GM10266 (cell line): ENCODE measurements around the gene BHLHE40.

ENCODE experiments used
- DNase-seq: peaks from one replicate; pipeline ENCODE4 v3.0.0; 2012; ENCODE audit errors: extremely low spot score
- CTCF ChIP-seq: IDR thresholded peaks from 2 replicates; pipeline ENCODE4 v1.5.1; 2012; ENCODE audit warnings: mild to moderate bottlenecking, low read depth; ENCODE audit not compliant: control insufficient read depth, insufficient read depth; ENCODE audit errors: missing control alignments

The BHLHE40 gene

GRCh38 chr3:4979428-4980228, at the start of gene BHLHE40:
BHLHE40 (plus strand) TSS chr3:4979437; CDS start chr3:4979719, 282 bp downstream.
- DNase-seq, result no peak
- no peak for TF ChIP-seq CTCF

- TF ChIP-seq CTCF, result no peak
Observed at GRCh38 chr3:4930501-4930900, 48.7 kb upstream of the BHLHE40 start.

DNA sequence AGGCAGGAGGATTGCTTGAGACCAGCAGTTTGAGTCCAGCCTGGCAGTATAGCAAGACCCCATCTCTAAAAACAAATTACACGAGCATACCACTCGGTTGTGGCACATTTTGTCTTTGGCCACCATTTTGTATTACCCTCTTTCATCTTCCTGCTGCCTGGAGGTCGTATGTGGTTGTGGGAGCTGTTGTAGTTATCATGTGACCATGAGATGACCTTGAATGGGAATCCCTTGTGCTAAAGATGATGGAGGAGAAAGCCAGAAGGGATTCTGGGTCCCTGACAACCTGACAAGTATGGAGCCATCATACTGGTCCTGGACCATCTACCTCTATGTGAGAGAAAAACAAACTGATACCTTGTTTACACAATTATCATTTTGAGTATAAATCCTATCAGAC, 45.2 kb upstream of the BHLHE40 start:
- no peak for TF ChIP-seq CTCF
- DNase-seq, result no peak

More at GRCh38 chr3:4930501-4930900, 48.7 kb upstream of the BHLHE40 start:
- DNase-seq, result no peak

- DNase-seq, result no peak
- TF ChIP-seq CTCF, result no peak
Observed at GRCh38 chr3:4935347-4935746, 43.9 kb upstream of the BHLHE40 start.

- peak; percentile 26 for DNase-seq
- no peak for TF ChIP-seq CTCF
Observed at GRCh38 chr3:4936982-4937614, 42.1 kb upstream of the BHLHE40 start.

DNA sequence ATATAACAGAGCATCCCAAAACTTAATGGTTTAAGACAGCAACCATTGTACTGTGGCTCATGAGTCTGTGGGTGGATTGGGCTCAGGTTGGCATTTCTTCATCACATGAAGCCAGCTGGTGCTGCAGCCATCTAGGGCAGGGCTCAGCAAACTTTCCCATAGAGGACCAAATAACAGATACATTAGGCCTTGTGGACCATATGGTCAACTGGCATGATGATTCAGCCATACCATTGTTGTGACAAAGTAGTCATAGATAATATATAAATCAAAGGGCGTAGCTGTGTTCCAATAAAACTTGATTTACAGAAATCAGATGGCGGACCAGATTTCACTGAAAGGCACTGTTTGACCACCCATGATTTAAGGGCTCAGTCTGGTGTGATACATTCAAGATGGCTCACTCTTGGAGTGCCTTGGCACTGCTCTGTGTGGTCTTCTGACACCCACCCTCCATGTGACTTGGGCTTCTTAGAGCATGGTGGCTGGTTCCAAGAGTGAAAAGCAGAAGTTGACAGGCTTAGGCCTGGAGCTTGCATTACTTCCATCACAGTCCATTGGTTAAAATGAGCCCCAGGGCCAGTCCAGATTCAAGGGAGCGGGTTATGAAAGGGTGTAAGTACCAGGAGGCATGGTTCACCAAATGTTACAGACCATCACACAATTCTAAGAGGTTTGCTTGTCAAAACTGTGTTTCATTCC, 40.8 kb upstream of the BHLHE40 start:
- DNase-seq, result no peak
- no peak for TF ChIP-seq CTCF
